Heart left ventricle (tissue), 16 donors: Measurements from ENCODE around the gene DPP9. TPM values are rescaled to one million over a fixed set of nuclear protein-coding genes. Genes with fewer than 3 reads are reported as not detected.

Source experiments
- ATAC-seq, 4 donors: fragments of 200-7000 bp; cut with Tn5 transposase; one replicate each; pipeline ENCODE4 v1.9.1; 2020 to 2022; ENCODE audit warnings: moderate library complexity in 4 of 4, mild to moderate bottlenecking in 3 of 4, moderate number of reproducible peaks in 1 of 4
- DNase-seq, 5 donors: peaks; one replicate each; pipeline ENCODE4 v3.0.0-alpha.2; 2020
- H3K27ac ChIP-seq, 12 donors: fragments of 200-600 bp; sonication (generic) in 4 of 12; one replicate each; pipeline versions ENCODE4 v1.5.0 to v1.8.0; 2016 to 2022; ENCODE audit warnings: mild to moderate bottlenecking in 2 of 12
- H3K27me3 ChIP-seq, 9 donors: fragments of 200-600 bp; sonication (generic) in 2 of 9; one replicate each; pipeline versions ENCODE4 v1.5.1 to v1.8.0; 2016 to 2022; ENCODE audit warnings: mild to moderate bottlenecking in 3 of 9
- H3K36me3 ChIP-seq, 9 donors: fragments of 200-600 bp; sonication (generic) in 2 of 9; one replicate each; pipeline versions ENCODE4 v1.5.0 to v1.8.0; 2018 to 2022; ENCODE audit warnings: mild to moderate bottlenecking in 2 of 9
- H3K4me1 ChIP-seq, 12 donors: fragments of 200-600 bp; sonication (generic) in 4 of 12; one replicate each; pipeline versions ENCODE4 v1.5.0 to v1.8.0; 2016 to 2022; ENCODE audit warnings: mild to moderate bottlenecking in 3 of 12
- H3K4me3 ChIP-seq, 12 donors: fragments of 200-600 bp; sonication (generic) in 4 of 12; one replicate each; pipeline versions ENCODE4 v1.5.0 to v1.8.0; 2017 to 2022; ENCODE audit warnings: mild to moderate bottlenecking in 9 of 12, moderate library complexity in 4 of 12
- H3K9me3 ChIP-seq, 12 donors: fragments of 200-600 bp; sonication (generic) in 4 of 12; one replicate each; pipeline versions ENCODE4 v1.5.0 to v1.8.0; 2016 to 2022; ENCODE audit warnings: mild to moderate bottlenecking in 1 of 12
- POLR2A ChIP-seq, 2 donors: fragments of 450-650 bp; IDR thresholded peaks; one replicate each; pipeline ENCODE4 v1.6.1; 2017; ENCODE audit warnings: antibody characterized with exemption in 2 of 2, mild to moderate bottlenecking in 2 of 2, moderate library complexity in 2 of 2
- WGBS, 4 donors: extraction: QIAGEN DNeasy Blood & Tissue Kit in 2 of 4; methylation state at CpG; one replicate each; pipeline versions ENCODE4 v1.1.5 to v1.1.7; 2013 to 2018; 5-methylcytosine and 5-hydroxymethylcytosine counted together
- intact Hi-C, 10 donors: fragments of 100-400 bp; cut with DNase I; formaldehyde crosslinking; loops; one replicate each; pipeline versions ENCODE4 v1.11.1 to v1.14.2; 2022
- polyA plus RNA-seq, 2 donors: library from polyadenylated mRNA; stranded (reverse); fragments of 200-250 nt; gene quantifications; one replicate each; pipeline ENCODE4 v1.2.3, GENCODE V29; 2013
- total RNA-seq, 9 donors: library from RNA; depleted of rRNA in 2 of 9; stranded (reverse); fragments of >200 nt in 2 of 9; fragmentation: NEBNext Ultra II Directional in 3 of 9; extraction: Animal tissue kit (Norgen Biotek cat#: 25700) in 3 of 9; gene quantifications; one replicate each; pipeline versions ENCODE4 v1.1.0 to v1.2.4, GENCODE V29; 2016 to 2023
- TF ChIP-seq, protein P1 (sequence below), 12 donors: fragments of 200-600 bp; sonication (generic) in 4 of 12; IDR thresholded peaks; one replicate each; pipeline versions ENCODE4 v1.5.0 to v1.8.0; 2018 to 2022; ENCODE audit warnings: antibody characterized with exemption in 12 of 12, mild to moderate bottlenecking in 5 of 12
- donor health status: ischemic (EF 13 %, LVEDD 7.1; RV severe dilation, severe dysfunction).
- donor health status: healthy with polysubstance abuse.
- donor health status: DM: no; HTN: yes; CAD: no.
- donor health status: DM: no; HTN: no; CAD: no.
- donor health status: ischemic (EF 25% LVEDD 6.9; RV normal size, moderate dysfunction).
- donor health status: ischemic (EF 25% LVEDD 5.7; RV mildly dilated, moderate dysfunction).
- donor health status: healthy.
- donor health status: DM: yes; HTN: yes; CAD: no.
- donor health status: ischemic (EF 35%, LVEDD 5.7; RV mildly dilated, moderate dysfunction).
- donor health status: nonischemic (EF 11% LVEDD 7.7; RV severe dilation, severe dysfunction).
- donor health status: DM: yes; HTN: yes; CAD: no.
- donor health status: PGD.
- donor health status: ischemic (EF 29% LVEDD 5.4; RV normal size, mild dysfunction).
- donor health status: nonischemic (EF 23%, LVEDD 6.1; RV moderate dilation, normal function).

Gene DPP9
- total and polyA plus RNA-seq, 11 donors: 30.7 to 65.2 (median 47.7) TPM

DNA sequence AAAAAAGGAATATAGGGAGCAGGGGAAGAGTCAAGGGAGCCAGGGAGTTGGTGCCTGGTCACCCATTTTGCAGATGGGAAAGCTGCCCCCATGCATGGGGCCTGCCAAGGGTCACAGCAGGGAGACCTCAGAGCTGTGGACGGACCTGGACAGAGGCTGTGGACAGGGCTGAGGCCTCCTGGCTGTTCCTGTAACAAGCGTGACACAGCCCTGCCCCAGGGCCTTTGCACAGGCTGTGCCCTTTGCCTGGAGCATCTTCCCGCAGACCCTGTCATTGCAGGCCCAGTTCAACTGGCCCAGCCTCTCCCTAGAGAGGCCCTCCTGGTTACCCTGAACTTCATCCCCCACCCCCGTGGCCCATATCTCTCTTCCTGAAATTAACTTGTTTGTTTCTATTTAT lies 77.9 kb downstream of the DPP9 start:
- intact Hi-C loops: no loop called here
- no peak for DNase-seq
- no peak overlapping the region for H3K4me3 ChIP-seq
- no peaks in the 10 kb centered on the region for H3K9me3 ChIP-seq
- no peak for ATAC-seq
- peak overlapping the region in 2 of 12 donors; percentile 6 to 92 for H3K27ac ChIP-seq
- TF ChIP-seq, protein P1, sequence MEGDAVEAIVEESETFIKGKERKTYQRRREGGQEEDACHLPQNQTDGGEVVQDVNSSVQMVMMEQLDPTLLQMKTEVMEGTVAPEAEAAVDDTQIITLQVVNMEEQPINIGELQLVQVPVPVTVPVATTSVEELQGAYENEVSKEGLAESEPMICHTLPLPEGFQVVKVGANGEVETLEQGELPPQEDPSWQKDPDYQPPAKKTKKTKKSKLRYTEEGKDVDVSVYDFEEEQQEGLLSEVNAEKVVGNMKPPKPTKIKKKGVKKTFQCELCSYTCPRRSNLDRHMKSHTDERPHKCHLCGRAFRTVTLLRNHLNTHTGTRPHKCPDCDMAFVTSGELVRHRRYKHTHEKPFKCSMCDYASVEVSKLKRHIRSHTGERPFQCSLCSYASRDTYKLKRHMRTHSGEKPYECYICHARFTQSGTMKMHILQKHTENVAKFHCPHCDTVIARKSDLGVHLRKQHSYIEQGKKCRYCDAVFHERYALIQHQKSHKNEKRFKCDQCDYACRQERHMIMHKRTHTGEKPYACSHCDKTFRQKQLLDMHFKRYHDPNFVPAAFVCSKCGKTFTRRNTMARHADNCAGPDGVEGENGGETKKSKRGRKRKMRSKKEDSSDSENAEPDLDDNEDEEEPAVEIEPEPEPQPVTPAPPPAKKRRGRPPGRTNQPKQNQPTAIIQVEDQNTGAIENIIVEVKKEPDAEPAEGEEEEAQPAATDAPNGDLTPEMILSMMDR (IDR thresholded peaks at IDR 0.05): no peak
- TF ChIP-seq POLR2A (IDR thresholded peaks at IDR 0.05): no peak
- H3K27me3 ChIP-seq: no peaks in the 10 kb centered on the region
- WGBS, 4 donors: 72 to 86% (median 80%) methylated on average over 4 of the region's 4 CpGs
- H3K4me1 ChIP-seq: peaks cover 0 to 50% (median 29%) of the 10 kb centered on the region in 12 donors
- H3K36me3 ChIP-seq: no peaks in the 10 kb centered on the region

DNA sequence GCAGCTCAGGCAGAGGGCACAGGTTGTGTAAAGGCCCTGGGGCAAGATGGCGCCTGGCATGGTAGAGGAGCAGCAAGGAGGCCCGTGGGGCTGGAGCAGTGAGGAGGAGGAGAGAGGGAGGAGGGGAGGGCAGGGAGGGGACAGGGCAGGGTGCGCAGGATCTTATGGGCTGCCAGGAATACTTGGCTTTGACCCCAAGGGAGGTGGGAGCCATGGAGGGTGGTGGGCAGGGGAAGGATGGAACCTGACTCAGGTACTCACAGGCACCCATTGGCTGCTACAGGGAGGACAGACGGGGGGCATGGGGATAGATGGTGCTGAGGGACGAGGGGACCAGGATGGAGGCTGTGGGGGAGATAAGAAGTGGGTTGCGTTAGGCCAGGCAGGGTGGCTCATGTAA lies 81.0 kb downstream of the DPP9 start:
- TF ChIP-seq POLR2A (IDR thresholded peaks at IDR 0.05): no peak
- TF ChIP-seq, protein P1 (IDR thresholded peaks at IDR 0.05): no peak
- H3K27ac ChIP-seq: peak overlapping the region in 1 of 12 donors; percentile 92
- no peak for ATAC-seq
- DNase-seq: no peak
- H3K9me3 ChIP-seq: no peaks in the 10 kb centered on the region
- no peaks in the 10 kb centered on the region for H3K36me3 ChIP-seq
- 78 to 81% (median 79%) methylated on average over 6 of the region's 6 CpGs for WGBS, 4 donors
- H3K4me3 ChIP-seq: no peak overlapping the region
- H3K27me3 ChIP-seq: no peaks in the 10 kb centered on the region
- H3K4me1 ChIP-seq: peaks cover 2 to 43% (median 22%) of the 10 kb centered on the region in 12 donors
- intact Hi-C loops: no loop called here

DNA sequence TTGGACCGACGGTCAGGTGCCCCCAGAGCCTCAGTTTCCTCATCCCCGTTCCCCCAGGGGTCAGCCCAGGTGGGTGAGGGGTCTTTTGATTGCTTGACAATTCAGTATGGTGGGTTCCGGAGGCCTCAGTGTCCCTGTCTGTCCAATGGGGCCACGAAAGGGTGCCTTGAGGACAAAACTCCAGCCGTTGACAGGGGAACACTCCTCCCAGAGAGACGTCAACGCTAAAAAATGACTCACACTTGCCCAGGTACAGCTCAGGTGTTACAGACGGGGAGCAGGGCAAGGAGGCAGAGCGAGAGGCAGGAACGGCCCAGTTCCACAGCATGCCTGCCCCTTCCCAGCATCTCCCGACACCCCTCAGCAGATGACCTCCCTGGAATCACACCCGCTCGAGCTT lies 82.5 kb downstream of the DPP9 start:
- ATAC-seq: no peak
- H3K36me3 ChIP-seq: no peaks in the 10 kb centered on the region
- peaks cover 0 to 47% (median 23%) of the 10 kb centered on the region in 12 donors for H3K4me1 ChIP-seq
- intact Hi-C loops: no loop called here
- H3K9me3 ChIP-seq: no peaks in the 10 kb centered on the region
- no peaks in the 10 kb centered on the region for H3K27me3 ChIP-seq
- peak overlapping the region in 6 of 12 donors; percentile 80 to 92 (median 87) for H3K27ac ChIP-seq
- no peak for TF ChIP-seq POLR2A (IDR thresholded peaks at IDR 0.05)
- TF ChIP-seq, protein P1 (IDR thresholded peaks at IDR 0.05): no peak
- 67 to 73% (median 70%) methylated on average over 10 to 14 of the region's 14 CpGs for WGBS, 4 donors
- peak overlapping the region in 11 of 12 donors; percentile 59 to 88 (median 82) for H3K4me3 ChIP-seq
- DNase-seq: no peak

DNA sequence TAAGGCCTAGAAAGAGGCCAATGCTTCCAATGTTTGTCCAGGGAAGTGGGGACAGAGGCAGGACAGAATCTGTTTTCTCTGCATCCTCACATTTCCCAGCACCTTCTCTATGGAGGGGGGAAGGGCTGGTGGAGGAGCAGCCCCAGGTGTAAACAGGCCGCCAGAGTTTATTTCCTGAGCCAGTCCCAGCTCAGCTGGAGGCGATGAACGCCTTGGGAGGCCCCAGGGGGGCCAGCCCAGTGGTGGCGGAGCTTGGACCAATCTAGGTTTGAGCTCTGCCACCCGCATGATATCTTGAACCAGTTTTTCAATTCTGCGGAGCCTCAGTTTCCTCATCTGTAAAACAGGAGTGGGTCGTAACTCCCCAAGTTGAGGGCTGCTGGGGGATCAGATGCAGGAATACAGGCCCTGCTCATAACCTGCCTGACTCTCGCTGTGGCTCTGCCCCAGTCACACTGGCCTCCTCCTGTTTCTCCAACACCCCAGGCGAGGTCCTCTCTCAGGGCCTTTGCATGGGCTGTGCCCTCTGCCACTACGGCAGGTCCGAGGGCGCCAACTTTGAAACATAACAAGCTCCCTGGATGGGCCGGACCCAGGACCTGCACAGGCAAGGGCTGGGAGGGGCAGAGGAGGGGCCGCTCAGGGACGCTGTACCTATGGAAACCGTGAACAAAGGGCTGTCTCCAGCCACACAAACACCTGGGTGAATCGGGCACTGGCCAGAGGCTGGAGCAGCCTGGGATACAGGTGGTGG lies 83.2 kb downstream of the DPP9 start:
- H3K36me3 ChIP-seq: no peaks in the 10 kb centered on the region
- H3K27me3 ChIP-seq: no peaks in the 10 kb centered on the region
- peak overlapping the region; percentile 58 to 88 (median 81) for H3K4me3 ChIP-seq
- intact Hi-C loops: no loop called here
- H3K9me3 ChIP-seq: no peaks in the 10 kb centered on the region
- 49 to 86% (median 63%) methylated on average over 11 to 17 of the region's 17 CpGs for WGBS, 4 donors
- TF ChIP-seq, protein P1 (IDR thresholded peaks at IDR 0.05): no peak
- TF ChIP-seq POLR2A (IDR thresholded peaks at IDR 0.05): no peak
- ATAC-seq: no peak
- peaks cover 0 to 52% (median 29%) of the 10 kb centered on the region in 12 donors for H3K4me1 ChIP-seq
- no peak for DNase-seq
- peak overlapping the region in 11 of 12 donors; percentile 75 to 92 (median 84) for H3K27ac ChIP-seq
